Fibroblast of villous mesenchyme (primary cell): ENCODE measurements around the gene PLPP3. TPM values are rescaled to one million over a fixed set of nuclear protein-coding genes. Genes with fewer than 3 reads are reported as not detected.

Source experiments
- DNase-seq: peaks from one replicate; pipeline ENCODE4 v3.0.0-alpha.2; 2010; ENCODE audit warnings: low read depth
- H3K4me3 ChIP-seq: 2 replicates; pipeline ENCODE4 v1.5.1; 2011; ENCODE audit warnings: low read depth, mild to moderate bottlenecking, low read length
- CTCF ChIP-seq: IDR thresholded peaks from 2 replicates; pipeline ENCODE4 v1.5.1; 2012; ENCODE audit warnings: low read depth, mild to moderate bottlenecking, low read length; ENCODE audit not compliant: insufficient read depth
- total RNA-seq: library from RNA; depleted of rRNA; stranded (reverse); fragments of >200 nt; gene quantifications from 2 replicates; pipeline ENCODE4 v1.2.3, GENCODE V29; 2012

PLPP3 gene
- total RNA-seq, 1 donor: 14.7 TPM

GRCh38 chr1:56516539-56517252, 62.7 kb downstream of the PLPP3 start:
- DNase-seq: peak; percentile 28
- H3K4me3 ChIP-seq: no peak overlapping the region
- TF ChIP-seq CTCF: no peak

DNA sequence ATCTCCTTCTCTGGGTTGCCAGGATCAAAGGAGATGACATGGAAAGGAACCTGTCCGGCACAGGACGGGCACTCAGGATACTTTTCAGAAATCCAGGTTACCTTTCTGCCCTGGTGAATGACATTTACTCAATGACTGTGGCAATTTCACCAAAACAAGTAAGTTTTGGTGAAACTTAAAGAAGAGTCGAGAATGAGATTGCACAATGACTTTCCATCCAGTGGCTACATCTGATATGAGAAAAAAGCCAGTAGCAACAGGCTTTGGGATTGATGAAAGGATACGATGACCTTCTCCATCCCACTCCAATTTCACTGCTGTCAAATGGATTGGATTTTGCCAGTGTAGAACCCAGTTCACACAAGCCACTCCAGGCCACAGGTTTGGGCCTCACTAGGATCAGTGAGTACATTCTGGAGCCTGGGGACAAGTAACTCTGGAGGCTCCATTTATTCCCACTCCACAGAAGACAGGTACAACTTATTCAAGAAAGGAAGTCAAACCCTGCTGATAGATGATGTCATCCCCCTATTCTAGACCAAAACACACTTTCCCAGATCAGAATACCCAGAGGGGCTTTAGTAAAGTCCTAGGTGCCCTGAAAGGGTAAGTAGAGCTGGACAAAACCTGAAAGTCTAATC, 63.3 kb downstream of the PLPP3 start:
- H3K4me3 ChIP-seq: no peak overlapping the region
- no peak for TF ChIP-seq CTCF
- no peak for DNase-seq

GRCh38 chr1:56512724-56513494, 66.5 kb downstream of the PLPP3 start:
- no peak overlapping the region for H3K4me3 ChIP-seq
- no peak for DNase-seq
- TF ChIP-seq CTCF: no peak

DNA sequence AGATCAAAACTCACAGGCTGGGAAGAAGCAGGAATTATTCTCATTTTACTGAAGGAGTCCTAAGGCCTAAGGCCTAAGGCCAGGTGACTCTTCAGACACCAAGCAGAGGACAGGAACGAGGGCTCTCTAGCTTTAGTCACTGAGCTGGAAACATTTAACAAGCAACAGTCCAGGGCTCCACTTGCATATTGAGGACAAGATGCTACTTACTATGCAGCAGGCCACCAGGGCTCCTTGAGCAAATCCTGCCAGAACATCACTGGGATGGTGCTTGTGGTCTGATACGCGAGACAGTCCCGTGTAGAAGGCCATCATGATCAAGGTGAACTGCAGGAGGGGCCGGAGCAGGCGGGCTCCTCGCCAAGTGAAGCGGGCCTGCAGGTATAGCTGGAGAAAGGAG, 67.6 kb downstream of the PLPP3 start:
- DNase-seq: no peak
- H3K4me3 ChIP-seq: no peak overlapping the region
- TF ChIP-seq CTCF: no peak

DNA sequence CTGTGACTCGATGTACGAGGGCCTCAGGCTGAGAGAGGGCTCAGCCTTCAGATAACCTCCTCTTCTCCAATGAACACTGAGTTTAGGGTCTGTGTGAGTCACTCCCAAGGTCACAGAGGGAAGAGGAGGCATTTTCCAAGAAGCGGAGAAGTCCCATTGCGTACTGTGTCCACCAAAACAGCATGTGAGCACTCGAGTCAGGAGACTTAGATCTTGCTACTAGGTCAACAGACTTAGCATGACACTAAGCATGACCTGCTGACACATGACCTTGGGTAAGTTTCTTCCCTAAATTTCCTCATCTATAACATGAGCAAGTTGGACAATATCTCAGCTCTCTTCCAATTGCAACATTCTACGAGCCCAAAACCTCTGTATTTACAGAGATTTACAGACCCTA, 68.0 kb downstream of the PLPP3 start:
- DNase-seq: no peak
- H3K4me3 ChIP-seq: no peak overlapping the region
- TF ChIP-seq CTCF: no peak

DNA sequence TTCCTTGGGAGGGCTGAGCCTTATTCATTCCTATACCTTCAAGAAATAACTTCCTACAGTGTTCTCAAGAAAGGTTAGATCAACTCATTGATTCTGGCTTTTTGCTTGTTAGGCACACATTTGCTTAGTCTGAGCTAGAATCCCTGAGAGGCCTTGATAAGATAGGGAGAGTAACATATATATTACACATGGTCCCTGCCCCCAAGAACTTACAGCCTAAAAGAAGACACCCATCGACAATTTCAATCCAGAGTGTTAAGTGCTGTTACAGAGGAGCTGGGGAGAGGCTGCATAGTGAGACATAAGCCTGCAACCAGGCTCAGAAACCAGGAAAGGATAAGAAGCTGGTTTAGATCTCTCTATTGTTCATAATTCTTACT, 68.7 kb downstream of the PLPP3 start:
- no peak for DNase-seq
- no peak overlapping the region for H3K4me3 ChIP-seq
- TF ChIP-seq CTCF: no peak
